Measurements from ENCODE around the gene IGFBP4. TPM values are rescaled to one million over a fixed set of nuclear protein-coding genes. Genes with fewer than 3 reads are reported as not detected.

Gene IGFBP4
- total RNA-seq, 1 donor from 2014 or later, result 142 TPM

DNA sequence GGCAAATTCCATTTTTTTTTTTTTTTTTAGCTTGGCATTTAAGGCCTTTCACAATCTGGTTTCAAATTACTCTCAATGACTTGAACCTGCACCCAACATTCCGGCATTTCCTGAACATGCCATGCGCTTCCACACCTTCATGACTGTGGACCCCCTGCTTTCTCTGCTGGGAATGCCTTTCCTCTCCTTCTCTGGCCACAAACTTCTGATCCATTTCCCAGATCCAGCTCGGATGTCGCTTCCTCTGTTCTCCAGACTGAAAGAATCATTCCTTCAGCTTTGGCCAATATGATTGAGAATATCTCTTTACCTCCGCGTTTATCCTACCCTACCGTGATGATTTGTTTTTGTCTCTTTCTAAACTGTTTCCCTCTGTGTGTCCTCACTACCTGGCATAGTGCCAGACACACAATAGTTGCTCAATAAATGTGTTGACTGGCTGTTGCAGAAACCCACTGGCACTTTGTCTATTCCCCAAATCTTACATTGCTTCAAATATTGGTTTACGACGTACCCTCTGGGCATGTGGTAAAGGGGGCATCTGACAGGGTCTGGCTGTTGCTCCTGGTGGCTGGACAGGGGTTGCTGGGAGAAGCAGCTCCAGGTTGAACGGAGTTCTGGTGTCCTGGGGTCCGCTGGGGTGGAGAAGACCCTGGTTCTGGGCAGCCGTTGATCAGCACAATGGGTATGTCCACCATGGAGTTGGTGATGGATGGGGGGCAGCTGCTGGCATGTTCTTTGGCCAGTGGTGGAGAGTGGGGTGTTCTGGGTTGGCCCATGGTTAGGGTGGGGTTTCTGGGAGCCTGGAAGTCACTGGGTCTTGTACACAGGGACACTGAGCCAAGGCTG is 43.5 kb downstream of the IGFBP4 start:
- peak overlapping the region; percentile 86 for H3K4me2 ChIP-seq (ENCODE audit: low read length)
- Mint-ChIP-seq H3K27me3 (ENCODE audit: low read depth, unreplicated experiment) (no peaks in the 10 kb centered on the region), H3K9me3 (ENCODE audit: unreplicated experiment) (no peaks in the 10 kb centered on the region), H3K4me3 (ENCODE audit: unreplicated experiment) (peak overlapping the region; percentile 61), H3K36me3 (ENCODE audit: low read depth, unreplicated experiment) (no peaks in the 10 kb centered on the region), H3K4me1 (ENCODE audit: low read depth, unreplicated experiment) (peaks cover 42% of the 10 kb centered on the region), H3K27ac (ENCODE audit: unreplicated experiment) (peak overlapping the region; percentile 97)
- H3K36me3 ChIP-seq (ENCODE audit: insufficient read depth, low read length), result no peaks in the 10 kb centered on the region
- H2AFZ ChIP-seq (ENCODE audit: low read depth, low read length), result no peak overlapping the region
- peak; percentile 54 for FAIRE-seq
- H3K9me3 ChIP-seq (ENCODE audit: insufficient read depth, low read depth, low read length), result no peaks in the 10 kb centered on the region
- H3K27ac ChIP-seq (ENCODE audit: low read depth, low read length), result peak overlapping the region; percentile 96
- no peaks in the 10 kb centered on the region for H4K20me1 ChIP-seq (ENCODE audit: insufficient read depth, low read length)
- no peaks in the 10 kb centered on the region for H3K27me3 ChIP-seq (ENCODE audit: insufficient read depth, low read length)
- peak overlapping the region; percentile 27 for H3K4me3 ChIP-seq (ENCODE audit: insufficient read depth, low read depth, low read length)
- DNase-seq (ENCODE audit: low read depth), result peak; percentile 89
- H3K79me2 ChIP-seq (ENCODE audit: insufficient read depth, low read length), result no peaks in the 10 kb centered on the region
- TF ChIP-seq, protein P1, sequence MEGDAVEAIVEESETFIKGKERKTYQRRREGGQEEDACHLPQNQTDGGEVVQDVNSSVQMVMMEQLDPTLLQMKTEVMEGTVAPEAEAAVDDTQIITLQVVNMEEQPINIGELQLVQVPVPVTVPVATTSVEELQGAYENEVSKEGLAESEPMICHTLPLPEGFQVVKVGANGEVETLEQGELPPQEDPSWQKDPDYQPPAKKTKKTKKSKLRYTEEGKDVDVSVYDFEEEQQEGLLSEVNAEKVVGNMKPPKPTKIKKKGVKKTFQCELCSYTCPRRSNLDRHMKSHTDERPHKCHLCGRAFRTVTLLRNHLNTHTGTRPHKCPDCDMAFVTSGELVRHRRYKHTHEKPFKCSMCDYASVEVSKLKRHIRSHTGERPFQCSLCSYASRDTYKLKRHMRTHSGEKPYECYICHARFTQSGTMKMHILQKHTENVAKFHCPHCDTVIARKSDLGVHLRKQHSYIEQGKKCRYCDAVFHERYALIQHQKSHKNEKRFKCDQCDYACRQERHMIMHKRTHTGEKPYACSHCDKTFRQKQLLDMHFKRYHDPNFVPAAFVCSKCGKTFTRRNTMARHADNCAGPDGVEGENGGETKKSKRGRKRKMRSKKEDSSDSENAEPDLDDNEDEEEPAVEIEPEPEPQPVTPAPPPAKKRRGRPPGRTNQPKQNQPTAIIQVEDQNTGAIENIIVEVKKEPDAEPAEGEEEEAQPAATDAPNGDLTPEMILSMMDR (IDR thresholded peaks at IDR 0.05; ENCODE audit: insufficient read depth, low read depth, low read length), result no peak
- TF ChIP-seq EZH2 (IDR thresholded peaks at IDR 0.05; ENCODE audit: insufficient read depth, low read length), result no peak
- peaks cover 42% of the 10 kb centered on the region for H3K4me1 ChIP-seq (ENCODE audit: insufficient read depth, low read length)
- H3K9ac ChIP-seq (ENCODE audit: low read length), result peak overlapping the region; percentile 82

DNA sequence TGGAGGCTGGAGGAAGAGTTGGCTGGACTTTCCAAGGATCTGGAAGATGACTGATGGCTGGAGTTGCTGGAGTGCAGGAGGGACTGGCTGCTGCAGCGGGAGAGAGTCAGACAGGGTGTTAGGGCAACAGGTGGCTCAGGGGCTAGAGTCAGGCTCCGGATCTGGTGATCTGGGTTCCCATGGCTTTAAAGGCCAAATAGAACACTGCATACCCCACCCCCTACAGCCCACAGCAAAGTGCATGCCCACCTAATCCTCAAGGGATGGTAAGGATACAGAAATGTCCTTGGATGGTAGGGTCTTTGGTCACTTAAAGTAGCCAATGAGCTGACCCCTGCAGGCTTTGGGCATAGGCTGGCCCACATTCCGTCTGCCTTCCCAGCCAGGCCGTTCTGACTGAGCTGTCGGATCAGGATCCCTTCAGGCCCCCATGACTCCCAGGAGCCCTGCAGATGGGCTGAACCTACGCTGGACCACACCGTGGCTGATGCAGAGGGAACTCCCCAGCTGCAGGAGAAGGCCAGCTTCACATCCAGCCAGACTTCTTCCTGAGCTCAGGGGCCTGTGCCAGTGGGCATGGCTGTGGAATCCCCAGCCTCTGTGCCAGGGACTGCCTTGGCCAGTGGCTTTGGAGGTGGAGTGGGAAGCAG is 44.2 kb downstream of the IGFBP4 start:
- no peak overlapping the region for H3K27ac ChIP-seq (ENCODE audit: low read depth, low read length)
- no peak for DNase-seq (ENCODE audit: low read depth)
- no peaks in the 10 kb centered on the region for H3K36me3 ChIP-seq (ENCODE audit: insufficient read depth, low read length)
- no peak overlapping the region for H3K4me3 ChIP-seq (ENCODE audit: insufficient read depth, low read depth, low read length)
- H3K4me2 ChIP-seq (ENCODE audit: low read length), result no peak overlapping the region
- Mint-ChIP-seq H3K9me3 (ENCODE audit: unreplicated experiment) (no peaks in the 10 kb centered on the region), H3K4me1 (ENCODE audit: low read depth, unreplicated experiment) (peaks cover 42% of the 10 kb centered on the region), H3K36me3 (ENCODE audit: low read depth, unreplicated experiment) (no peaks in the 10 kb centered on the region), H3K4me3 (ENCODE audit: unreplicated experiment) (no peak overlapping the region), H3K27ac (ENCODE audit: unreplicated experiment) (no peak overlapping the region), H3K27me3 (ENCODE audit: low read depth, unreplicated experiment) (no peaks in the 10 kb centered on the region)
- H3K27me3 ChIP-seq (ENCODE audit: insufficient read depth, low read length), result no peaks in the 10 kb centered on the region
- H3K4me1 ChIP-seq (ENCODE audit: insufficient read depth, low read length), result peaks cover 42% of the 10 kb centered on the region
- TF ChIP-seq EZH2 (IDR thresholded peaks at IDR 0.05; ENCODE audit: insufficient read depth, low read length), result no peak
- TF ChIP-seq, protein P1 (IDR thresholded peaks at IDR 0.05; ENCODE audit: insufficient read depth, low read depth, low read length), result no peak
- peak overlapping the region; percentile 82 for H3K9ac ChIP-seq (ENCODE audit: low read length)
- H3K79me2 ChIP-seq (ENCODE audit: insufficient read depth, low read length), result no peaks in the 10 kb centered on the region
- H4K20me1 ChIP-seq (ENCODE audit: insufficient read depth, low read length), result no peaks in the 10 kb centered on the region
- no peak overlapping the region for H2AFZ ChIP-seq (ENCODE audit: low read depth, low read length)
- no peak for FAIRE-seq
- no peaks in the 10 kb centered on the region for H3K9me3 ChIP-seq (ENCODE audit: insufficient read depth, low read depth, low read length)

Measured in astrocyte (in vitro differentiated cells and primary cell).